Stimulated activated effector memory CD8-positive, alpha-beta T cell treated with anti-CD3 and anti-CD28 coated beads, Interleukin-12 subunit alpha, Interleukin-12 subunit beta, amount 100 ng/mL, for 72 hours (primary cell): Measurements from ENCODE around the gene PDLIM7.

Source experiments
- ATAC-seq: fragments of 150-1000 bp; cut with Tn5 transposase; 2 replicates; pipeline ENCODE4 v1.10.0; 2021
- DNase-seq, 2 donors: peaks; one replicate each; pipeline ENCODE4 v3.0.0; 2021 to 2022; ENCODE audit warnings: low spot score in 2 of 2
- H3K27ac Mint-ChIP-seq: one replicate; pipeline ENCODE4 v1.8.0; 2022; ENCODE audit warnings: mild to moderate bottlenecking, mixed read lengths
- H3K36me3 Mint-ChIP-seq: one replicate; pipeline ENCODE4 v1.8.0; 2022; ENCODE audit warnings: mild to moderate bottlenecking, mixed read lengths
- H3K4me1 Mint-ChIP-seq: one replicate; pipeline ENCODE4 v1.8.0; 2022; ENCODE audit warnings: mixed read lengths
- H3K4me3 Mint-ChIP-seq: one replicate; pipeline ENCODE4 v1.8.0; 2022; ENCODE audit warnings: mild to moderate bottlenecking, mixed read lengths
- H3K9me3 Mint-ChIP-seq: one replicate; pipeline ENCODE4 v1.8.0; 2022; ENCODE audit warnings: mixed read lengths

PDLIM7 gene

DNA sequence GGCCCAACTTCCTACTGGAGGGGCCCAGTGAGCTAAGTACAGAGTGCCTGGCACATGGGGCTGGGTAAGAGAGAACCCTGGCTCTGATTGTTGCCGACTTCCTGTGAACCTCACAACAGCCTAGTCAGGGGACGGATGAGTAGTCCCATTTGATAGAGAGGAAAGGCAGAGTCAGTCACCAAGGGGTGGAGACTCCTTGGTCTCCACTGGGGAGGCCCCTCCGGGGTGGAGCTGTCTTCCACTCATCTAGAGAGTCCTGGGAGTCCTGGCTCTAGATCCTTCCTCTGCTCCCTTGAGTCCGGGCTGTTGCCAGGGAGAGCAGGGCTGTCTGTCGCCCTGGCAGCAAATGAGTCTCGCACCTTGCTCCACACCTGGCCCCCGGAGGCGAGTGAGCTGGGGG is 63.0 kb downstream of the PDLIM7 start:
- Mint-ChIP-seq H3K27ac (peak overlapping the region; percentile 61), H3K9me3 (no peaks in the 10 kb centered on the region), H3K4me3 (peak overlapping the region; percentile 76), H3K36me3 (peaks cover 100% of the 10 kb centered on the region), H3K4me1 (peaks cover 64% of the 10 kb centered on the region)
- ATAC-seq (peak; percentile 70), DNase-seq (peak; percentile 15 to 62)

DNA sequence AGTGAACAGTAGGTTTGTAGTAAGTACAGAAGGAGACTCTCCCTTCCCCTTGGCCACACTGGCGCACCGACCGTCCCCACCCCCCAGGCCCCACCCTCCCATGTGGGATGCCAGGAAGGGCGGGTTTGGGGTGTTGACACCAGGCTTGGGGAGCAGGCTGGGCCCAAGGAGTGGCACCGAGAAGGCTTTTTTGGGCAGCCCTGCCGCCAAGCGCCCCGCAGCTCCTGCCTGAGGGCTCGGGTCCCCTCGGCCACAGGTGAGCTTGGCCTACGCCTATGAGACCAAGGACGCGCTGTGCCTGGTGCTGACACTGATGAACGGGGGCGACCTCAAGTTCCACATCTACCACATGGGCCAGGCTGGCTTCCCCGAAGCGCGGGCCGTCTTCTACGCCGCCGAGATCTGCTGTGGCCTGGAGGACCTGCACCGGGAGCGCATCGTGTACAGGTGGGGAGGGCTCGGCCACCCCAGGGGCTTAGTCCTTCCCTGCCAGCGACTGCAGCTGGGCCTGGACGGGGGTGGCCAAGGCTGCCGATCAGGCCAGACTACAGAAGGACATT is 63.7 kb downstream of the PDLIM7 start:
- H3K4me3 Mint-ChIP-seq: peak overlapping the region; percentile 76
- peaks cover 100% of the 10 kb centered on the region for H3K36me3 Mint-ChIP-seq

More for the DNA sequence above, 63.7 kb downstream of the PDLIM7 start:
- peaks cover 70% of the 10 kb centered on the region for H3K4me1 Mint-ChIP-seq
- ATAC-seq: no peak
- peak in 1 of 2 donors; percentile 48 for DNase-seq
- H3K27ac Mint-ChIP-seq: peak overlapping the region; percentile 93
- no peaks in the 10 kb centered on the region for H3K9me3 Mint-ChIP-seq
